NCI-H2081 (cell line): ENCODE data around the gene SUSD3.
"Not testable (repeated sequence)": the region's sequence is repeated elsewhere in the genome, so short reads cannot be mapped to it uniquely, and the experiment has no call there.

ENCODE experiments used
- DNase-seq, 2 experiments: peaks; one replicate each; lab custom pipeline; 2025; lab: John Stamatoyannopoulos, UW

Gene SUSD3

DNA sequence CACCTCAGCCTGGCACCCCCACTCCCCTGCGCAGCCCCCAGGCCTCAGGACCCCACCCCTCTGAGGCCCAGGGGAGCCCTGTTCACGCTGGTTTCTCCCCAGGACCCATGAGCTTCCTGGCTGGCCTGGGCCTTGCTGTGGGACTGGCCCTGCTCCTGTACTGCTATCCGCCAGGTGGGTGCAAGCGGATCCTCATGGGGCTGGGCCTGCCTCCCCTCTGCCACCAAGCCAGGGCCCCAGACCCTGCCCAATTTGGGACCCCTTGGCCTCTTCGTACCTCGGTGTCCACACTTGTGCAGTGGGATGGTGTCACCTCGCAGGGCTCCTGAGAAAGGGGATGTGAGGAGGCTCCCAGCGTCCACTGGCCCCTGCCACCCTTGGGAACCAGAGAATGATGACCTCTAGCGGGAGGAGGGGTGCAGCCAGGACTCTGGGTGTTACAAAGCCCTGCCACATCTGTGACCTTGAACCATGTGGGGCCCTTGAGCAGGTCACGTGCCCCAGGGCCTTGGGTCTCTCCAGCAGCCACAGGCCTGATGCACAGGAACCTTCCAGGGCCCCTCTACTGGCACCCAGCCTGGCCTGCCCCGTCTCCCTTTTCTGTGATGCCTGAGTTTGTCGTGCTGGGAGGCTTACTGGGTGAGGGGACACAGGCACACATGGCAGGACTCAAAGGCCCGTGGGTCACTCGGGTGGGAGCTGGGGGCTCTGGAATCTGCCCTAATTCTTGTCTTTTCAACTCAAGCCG lies 53.8 kb downstream of the SUSD3 start:
- no peak for DNase-seq

DNA sequence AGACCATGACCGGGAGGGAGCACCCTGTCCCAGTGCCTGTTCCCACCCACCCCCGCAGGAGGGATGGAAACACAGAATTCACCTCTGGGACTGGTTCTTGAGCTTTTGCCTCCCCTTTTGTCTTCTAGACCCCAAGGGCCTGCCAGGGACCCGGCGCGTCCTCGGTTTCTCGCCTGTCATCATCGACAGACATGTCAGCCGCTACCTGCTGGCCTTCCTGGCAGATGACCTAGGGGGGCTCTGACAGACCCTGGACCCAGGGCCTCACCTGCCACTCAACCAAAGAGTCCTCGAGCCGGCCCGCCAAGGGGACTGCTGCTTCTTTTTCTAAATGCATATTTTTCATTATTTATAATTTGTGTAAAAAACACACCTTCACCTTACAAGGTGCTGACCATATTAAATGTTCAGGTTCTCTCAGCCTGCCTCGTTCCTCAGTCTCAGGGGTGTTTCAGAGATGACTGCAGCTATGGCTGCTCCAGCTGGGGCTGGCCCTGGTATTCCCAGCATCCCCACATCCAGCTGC lies 54.4 kb downstream of the SUSD3 start:
- no peak for DNase-seq

DNA sequence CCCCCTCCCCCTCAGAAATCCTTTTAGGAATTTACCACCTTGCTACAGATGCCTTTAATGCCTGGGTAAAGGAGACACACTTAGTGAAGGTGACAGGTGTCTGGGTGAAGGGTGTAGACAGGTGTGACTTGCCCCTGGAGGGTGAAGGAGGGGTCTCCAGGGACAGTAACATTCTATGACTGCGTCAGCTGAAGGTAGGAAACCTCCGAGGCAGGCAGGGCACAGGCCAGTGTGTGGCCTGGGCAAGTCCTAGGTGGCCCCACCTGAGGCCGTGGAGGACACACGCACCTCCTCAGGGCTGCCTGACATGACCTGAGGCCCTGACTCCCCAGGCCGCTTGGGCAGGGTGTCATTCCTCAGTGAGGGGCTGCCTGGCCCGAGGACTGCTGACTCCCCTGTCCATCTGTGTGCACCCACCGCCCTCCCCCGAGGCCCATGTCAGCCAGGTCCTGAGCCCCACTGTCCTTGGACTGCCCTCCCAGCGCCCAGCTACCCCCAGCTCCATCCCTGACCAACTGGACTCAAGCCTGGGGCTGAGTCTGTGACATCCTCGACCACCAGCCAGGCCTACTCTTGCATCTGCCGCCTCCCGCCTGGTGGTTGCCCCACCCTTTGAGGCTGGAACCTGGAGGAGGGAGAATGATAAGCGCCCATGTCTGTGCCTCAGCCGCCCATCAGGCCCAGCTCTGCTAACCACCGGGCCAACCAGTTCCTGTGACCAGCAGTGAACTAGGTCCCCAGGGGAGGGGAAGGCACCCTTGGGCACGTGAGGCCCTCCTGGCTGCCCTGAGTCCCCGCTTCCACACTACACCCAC lies 55.9 kb downstream of the SUSD3 start:
- DNase-seq: no peak

DNA sequence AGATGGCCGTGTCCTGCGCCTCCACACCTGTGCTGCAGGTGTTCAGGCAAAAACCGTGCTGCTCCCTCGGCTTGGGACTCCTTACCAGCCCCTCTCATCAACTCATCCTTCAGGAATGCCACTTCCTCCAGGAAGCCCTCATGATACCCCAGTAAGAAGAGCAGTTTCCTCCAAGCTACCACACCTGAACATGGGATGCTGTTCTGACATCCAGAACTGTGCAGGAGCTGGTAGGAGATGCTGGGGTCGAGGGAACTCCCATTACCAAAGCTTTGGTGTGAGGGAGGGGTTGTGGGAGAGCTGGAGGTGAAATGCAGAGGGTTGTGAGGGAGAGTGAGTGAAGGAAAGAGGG lies 56.5 kb downstream of the SUSD3 start:
- DNase-seq: no peak

DNA sequence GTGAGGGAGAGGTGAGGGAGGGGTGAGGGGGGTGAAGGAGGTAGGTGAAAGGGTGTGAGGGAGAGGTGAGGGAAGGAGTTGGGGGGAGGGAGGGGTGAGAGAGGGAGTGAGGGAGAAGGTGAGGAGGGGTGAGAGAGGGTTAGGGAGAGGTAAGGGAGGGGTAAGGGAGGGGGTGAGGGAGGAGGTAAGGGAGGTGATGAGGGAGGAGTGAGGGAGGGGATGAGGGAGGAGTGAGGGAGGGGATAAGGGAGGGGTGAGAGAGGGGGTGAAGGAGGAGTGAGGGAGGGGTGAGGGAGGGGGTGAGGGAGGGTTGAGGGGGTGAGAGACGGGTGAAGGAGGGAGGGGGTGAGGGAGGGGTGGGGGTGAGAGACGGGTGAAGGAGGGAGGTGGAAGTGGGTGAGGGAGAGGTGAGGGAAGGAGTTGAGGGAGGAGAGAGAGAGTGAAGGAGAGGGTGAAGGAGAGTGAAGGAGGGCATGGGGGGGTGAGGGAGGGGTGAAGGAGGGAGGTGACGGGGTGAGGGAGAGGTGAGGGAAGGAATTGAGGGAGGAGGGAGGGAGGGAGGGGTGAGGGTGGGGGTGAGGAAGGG lies 57.1 kb downstream of the SUSD3 start:
- no peak for DNase-seq

DNA sequence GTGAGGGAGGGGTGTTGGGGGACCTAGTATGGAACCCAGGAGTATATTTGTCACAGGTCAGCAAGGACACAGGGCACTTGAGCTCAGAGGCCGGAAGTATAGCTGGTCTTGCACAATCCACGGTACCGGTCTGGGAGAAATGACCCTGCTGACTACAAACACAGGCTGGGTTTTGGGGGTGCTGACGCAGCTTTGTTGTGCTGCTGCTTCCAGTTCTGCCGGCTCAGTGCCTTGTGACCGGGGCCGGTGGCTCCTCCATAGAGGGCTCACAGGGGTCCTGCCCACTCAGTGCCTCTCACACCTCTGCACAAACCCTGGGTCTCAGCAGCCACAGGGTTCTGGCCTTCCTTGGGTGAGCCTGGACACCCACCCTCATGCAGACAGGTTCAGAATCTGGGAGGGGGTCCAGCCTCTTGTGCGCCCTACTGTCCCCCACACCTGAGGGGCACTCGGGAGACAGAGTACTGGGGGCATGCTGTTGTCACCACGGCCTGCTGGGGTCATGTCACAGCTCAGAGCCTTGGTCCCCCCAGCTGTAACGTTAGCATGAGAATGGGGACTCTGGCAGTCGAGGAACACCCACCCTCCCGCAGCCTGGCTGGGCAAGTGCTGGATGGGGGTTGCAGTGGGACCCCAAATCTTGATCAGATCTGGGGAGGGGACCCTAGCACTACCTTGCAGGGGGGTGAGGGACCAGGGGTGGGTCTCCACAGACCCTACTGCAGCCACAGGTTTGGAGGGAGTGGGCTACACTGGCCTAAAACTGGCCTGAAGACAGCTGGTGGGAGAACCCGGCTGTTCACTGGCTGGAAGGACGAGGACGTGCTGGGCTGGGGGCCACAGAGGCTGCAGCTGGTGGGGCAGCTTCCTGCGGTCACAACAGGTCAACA lies 57.8 kb downstream of the SUSD3 start:
- DNase-seq: no peak

DNA sequence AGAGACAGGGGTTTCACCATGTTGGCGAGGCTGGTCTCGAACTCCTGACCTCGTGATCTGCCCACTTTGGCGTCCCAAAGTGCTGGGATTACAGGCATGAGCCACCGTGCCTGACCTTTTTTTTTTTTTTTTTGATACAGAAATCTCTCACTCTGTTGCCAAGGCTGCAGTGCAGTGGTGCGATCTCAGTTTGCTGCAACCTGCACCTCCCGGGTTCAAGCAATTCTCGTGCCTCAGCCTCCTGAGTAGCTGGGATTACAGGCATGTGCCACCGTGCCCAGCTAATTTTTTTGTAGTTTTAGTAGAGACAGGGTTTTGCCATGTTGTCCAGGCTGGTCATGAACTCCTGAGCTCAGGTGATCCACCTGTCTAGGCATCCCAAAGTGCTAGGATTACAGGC lies 59.0 kb downstream of the SUSD3 start:
- not testable (repeated sequence) for DNase-seq

DNA sequence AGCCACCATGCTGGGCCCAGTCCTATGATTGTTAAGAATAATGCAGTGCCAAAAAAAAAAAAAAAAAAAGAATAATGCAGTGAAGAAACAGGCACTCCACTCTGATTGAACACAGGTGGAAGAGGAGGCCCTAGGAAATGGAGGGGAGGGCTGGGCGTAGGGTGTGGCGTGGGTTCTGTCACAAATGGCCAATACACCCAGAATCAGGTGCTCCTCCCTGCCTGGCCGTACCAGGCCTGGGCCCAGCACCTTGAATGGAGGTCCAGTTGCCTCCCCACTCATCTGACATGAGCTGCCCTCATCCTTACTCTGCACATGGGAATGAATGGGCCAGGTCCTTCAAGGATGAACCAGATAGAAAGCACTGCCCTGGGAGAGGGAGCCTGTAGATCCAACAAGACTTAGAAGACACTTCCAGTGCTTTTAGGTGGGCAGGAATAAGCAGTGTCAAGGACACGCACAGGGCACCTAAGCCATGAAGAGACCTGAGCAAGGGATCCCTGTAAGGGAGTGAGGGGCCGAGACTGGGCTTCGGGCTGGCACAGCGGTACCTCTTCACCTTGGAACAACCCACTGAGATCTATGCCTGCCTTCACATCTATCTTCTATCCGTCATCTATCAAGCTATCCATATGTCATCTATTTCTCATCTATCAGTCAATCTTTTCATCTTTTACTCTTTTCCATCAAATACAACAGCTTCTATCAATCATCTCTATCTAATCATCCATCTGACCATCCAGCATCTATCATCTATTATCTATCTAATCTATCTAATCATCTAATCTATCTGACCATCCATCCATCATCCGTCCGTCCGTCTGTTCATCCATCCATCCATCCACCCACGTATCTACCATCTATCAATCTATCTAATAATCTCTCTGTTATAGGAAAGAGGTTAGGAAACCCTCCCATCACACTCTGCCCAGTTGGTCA lies 59.7 kb downstream of the SUSD3 start:
- DNase-seq: no peak

DNA sequence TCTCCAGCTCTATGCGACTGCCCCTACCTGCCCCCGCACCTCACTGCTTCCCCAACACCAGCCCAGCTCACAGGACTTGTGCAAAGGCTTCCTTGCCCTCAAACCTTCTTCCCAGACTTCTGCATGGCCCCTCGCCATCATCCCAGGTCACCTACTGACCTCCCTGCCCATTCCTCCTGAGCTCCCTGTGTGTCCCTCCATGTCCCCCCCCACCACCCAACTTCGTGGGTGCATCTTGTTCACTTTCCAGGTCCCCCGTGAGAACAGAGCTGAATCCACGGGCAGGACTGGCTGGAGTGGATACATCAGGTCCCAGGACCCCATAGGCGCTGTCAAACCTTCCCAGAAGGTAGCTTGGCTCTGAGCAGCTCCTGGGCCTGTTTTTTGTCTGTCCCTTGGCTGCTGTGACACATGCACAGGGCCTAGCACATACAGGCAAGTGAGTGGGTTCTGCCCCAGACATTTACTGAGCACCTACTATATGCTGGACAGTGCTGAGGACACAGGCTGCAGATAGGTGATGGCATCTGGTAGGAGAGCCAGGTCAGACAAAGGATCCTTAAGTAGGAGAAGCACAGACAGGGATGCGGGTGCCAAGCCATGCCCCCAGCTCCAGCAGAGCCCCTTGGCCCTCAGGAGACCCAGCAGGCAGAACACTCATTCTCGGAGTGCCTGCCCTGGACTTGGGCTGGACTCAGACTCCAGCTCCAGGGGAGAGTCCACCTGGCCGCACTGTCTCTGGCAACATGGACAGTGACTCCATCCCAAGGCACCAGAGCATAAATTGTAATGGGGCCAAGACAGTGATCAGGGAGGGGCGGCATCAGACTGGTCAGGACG lies 60.6 kb downstream of the SUSD3 start:
- no peak for DNase-seq

DNA sequence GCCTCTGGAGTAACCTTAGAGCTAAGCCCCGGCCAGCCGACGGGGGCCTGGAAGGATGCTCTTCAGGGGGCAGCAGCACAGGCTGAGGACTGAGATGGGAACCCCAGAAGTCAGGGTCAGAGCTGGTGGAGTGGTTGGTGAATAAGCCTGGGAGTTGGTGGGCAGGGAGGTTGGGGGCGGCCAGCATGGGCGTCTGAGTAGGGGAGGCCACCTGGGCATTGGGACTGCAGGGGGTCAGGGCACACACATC lies 61.1 kb downstream of the SUSD3 start:
- no peak for DNase-seq

DNA sequence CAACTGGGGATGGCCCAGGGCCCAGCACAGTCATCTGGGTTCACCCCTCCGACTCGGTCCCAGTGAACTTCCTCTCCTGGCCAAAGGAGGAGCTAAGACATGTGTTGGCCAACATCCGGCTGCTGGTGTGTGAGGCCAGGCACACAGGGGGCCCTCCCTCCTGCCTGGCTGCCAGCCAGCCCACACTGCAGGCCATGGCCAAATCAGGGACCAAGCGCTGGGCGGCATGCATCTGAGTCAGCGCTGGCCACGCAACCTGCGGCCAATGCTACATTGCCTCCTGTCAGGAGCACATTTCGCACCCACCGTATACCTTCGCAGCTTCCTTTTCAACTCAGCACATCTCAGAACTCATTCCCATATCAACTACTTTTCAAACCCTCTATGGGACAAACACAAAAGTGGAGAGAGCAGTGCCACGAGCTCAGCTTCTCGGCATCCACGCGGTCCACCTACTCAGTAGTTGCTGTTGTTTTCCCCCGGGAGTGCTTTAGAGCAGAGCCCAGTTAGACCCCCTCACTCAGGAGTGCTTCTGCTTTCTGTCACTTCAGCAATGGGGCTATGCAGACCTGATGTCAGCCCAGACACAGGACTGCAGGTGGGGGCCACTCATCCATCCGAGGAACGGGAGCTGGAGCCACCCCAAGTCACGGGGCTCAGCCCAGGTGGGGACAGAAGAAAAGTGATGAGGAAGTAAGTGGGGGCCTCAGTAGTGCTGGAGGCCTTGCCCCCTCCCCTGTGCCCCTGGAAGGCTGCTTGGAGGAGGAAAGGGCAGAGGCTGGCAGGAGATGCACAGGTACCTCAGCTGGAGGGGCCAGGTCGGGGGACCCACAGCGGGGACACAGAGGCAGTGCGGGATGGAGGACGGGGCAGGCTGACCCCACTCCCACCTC lies 61.7 kb downstream of the SUSD3 start:
- no peak for DNase-seq

DNA sequence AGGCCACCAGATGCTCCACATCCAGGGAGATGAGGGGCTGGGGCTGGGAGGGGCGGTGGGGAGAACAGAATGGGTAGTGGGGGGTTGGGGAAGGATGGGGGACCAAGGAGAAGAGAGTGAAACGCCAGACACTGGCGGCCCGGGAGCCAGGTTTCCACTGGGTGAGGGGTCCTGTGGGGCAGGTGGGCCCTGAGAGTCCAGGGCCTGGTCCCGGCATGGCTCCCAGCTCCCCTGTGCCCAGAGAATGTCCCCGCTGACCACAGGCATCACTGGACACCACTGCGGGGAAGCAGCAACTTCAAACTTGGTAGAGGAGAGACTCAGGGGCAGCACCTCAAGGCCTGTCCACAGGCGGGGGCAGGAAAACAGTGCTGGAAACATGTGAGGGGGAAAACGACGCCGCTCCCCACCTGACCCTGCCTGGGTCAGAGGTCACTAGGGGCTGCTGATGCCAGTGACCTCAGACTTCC lies 62.4 kb downstream of the SUSD3 start:
- no peak for DNase-seq

DNA sequence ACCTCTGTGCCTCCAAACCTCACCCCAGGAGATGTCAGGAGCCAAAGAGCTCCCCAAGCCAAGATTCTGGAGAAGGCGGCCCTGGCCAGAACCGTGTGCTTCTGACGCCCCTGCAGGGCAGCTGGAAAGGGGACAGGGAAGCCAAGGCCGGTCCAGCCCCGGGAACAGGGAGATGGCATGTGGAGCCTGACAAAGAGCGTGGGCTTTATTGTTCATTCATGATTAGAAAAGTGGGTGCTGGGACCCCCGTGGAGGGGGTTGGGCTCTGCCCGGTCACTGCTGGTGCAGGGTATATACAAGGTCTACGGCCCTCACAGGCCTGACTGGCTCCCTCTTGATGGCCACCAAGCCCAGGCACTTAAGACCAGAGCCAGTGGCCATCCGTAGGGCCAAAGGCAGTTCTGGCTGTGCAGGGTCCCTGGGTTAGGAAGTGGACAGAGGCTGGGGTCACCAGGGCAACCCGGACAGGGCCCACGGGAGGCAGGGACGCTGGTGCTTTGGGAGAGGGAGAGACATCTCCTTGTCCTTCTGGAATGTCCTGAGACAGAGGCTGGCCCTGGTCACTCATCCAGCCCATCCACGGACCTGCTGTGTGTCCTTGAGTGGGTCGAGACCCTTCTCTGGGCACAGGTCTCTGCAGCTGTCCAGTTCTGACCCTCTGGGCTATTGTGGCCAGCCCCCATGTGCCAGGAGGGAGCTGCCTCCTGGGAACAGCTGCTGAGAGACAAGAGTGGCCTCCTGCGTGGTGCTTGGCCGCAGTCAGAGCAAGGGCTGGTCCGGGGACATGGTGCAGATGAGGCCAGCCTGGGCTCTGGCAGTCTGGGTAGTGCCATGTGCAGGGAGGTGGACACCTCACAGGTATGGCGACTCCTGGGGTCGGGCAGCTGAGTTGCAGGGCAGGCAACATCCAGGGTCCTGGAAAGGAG lies 63.1 kb downstream of the SUSD3 start:
- DNase-seq: no peak

DNA sequence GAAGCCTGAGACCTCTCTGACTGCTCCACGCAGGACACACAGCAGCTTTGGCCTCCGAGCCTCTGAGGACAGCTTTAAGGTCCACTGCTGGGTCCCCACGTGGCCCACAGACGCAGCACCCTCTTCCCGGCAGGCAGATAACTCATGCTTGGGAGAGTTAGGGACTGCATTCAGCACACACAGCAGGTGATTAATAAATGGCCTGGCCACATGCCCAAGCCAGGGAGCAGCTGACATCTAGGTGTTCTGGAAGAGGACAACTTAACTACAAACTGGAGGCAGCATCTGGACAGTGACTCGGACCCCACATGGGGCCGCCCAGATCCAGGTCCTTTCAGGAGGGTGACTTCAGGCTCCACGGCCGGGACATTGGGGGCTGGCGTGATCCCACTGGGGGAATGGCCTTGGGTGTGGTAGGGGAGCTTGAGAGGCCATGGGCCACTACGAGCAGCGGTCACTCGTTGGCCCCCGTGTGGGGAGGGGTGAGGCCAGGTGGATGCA lies 64.3 kb downstream of the SUSD3 start:
- peak in 1 of 2 experiments; percentile 38 for DNase-seq

DNA sequence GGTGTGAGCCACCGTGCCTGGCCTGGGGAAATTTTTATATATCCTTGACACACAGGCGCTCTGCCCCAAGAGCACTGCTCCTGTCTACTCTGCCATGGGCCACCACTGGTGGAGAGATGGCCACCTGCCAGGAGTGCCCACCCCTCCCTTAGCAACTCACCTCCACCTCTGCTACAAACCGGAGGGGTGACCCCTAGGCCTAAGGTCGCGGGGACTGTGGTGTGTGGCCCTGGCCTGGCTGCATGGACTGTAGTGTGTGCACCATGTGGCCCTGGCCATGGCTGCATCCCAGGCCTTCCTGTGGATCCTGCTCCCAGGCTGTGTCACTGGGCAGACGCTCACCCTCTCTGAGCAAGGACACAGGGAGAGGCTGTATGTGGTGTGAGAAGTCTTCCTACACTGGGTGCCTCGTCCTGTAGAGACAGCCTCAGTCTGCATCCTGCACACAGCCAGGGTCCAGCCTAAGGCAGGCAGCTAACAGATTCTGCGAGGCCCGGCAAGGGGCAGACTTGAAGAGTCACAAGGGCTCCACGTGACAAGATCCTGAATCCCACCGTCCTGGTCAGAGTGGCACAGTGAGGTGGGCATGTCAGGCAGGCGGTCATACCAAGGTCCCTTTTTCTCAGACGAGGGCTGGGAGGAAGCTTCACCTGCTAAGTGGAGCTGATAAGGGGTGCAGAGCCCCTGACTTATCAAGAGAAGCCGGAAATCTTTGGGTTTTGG lies 65.2 kb downstream of the SUSD3 start:
- DNase-seq: no peak

DNA sequence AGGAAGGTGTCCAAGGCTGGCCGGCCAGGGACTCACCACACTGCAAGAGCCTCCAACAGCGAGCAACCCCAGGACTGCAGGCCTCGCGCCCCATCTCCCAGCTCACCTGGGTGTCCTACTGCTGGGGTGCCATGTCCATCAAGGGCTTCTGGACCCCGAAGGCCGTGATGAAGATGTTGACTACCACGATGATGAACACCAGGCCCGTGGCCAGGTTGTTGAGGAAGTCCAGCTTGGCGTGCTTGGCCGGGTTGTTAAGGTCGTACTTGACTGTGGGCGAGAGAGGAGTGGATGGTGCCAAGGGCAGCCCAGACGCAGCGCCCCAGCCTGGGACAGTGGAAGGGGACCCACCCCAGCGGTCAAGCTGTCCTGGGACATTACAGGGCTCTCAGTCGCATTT lies 66.3 kb downstream of the SUSD3 start:
- no peak for DNase-seq

DNA sequence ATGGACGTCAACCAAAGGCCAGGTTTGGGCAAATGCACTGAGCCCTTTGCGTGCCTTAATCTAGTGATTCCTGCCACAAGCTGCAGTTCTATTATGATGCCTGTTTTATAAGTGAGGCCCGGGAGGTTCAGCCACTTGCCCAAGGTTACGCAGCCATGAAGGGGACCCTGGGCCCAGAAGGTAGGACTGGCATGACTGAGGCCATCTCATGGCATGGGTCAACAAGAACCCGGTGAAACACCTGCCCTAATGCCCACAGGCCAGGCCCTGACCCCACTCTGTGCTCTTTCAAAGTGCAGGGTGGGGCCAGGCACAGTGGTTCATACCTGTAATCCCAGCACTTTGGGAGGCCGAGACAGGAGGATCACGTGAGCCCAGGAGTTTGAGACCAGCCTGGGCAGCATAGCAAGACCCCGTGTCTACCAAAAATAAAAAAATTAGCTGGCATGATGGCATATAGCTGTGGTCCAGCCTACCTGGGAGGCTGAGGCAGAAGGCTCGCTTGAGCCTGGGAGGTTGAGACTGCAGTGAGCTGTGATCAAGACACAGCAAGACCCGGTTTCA lies 66.9 kb downstream of the SUSD3 start:
- DNase-seq: no peak
